Omental fat pad (tissue), 4 donors: Measurements from ENCODE around the gene GFER. TPM values are rescaled to one million over a fixed set of nuclear protein-coding genes. Genes with fewer than 3 reads are reported as not detected.
"Not testable (repeated sequence)": the region's sequence is repeated elsewhere in the genome, so short reads cannot be mapped to it uniquely, and the experiment has no call there.

Experiments used
- ATAC-seq: fragments of 150-250 bp; one replicate; pipeline ENCODE4 v1.9.1; 2016; ENCODE audit warnings: mild to moderate bottlenecking, moderate library complexity; ENCODE audit not compliant: low FRiP score
- DNase-seq: peaks from one replicate; pipeline ENCODE4 v3.0.0-alpha.2; 2019; ENCODE audit warnings: low spot score
- total RNA-seq, 4 donors: library from RNA; depleted of rRNA; stranded (reverse); fragments of >200 nt; gene quantifications; one replicate each; pipeline ENCODE4 v1.1.0, GENCODE V29; 2016
- TF ChIP-seq, protein P1 (sequence below), 3 donors: fragments of 450-650 bp; IDR thresholded peaks; one replicate each; pipeline ENCODE4 v1.5.1; 2016 to 2017; ENCODE audit warnings: antibody characterized with exemption in 3 of 3, mild to moderate bottlenecking in 3 of 3, moderate library complexity in 2 of 3

The GFER gene
- total RNA-seq: 10 to 100 TPM; 11.9 to 18.4 (median 16.0) TPM

DNA sequence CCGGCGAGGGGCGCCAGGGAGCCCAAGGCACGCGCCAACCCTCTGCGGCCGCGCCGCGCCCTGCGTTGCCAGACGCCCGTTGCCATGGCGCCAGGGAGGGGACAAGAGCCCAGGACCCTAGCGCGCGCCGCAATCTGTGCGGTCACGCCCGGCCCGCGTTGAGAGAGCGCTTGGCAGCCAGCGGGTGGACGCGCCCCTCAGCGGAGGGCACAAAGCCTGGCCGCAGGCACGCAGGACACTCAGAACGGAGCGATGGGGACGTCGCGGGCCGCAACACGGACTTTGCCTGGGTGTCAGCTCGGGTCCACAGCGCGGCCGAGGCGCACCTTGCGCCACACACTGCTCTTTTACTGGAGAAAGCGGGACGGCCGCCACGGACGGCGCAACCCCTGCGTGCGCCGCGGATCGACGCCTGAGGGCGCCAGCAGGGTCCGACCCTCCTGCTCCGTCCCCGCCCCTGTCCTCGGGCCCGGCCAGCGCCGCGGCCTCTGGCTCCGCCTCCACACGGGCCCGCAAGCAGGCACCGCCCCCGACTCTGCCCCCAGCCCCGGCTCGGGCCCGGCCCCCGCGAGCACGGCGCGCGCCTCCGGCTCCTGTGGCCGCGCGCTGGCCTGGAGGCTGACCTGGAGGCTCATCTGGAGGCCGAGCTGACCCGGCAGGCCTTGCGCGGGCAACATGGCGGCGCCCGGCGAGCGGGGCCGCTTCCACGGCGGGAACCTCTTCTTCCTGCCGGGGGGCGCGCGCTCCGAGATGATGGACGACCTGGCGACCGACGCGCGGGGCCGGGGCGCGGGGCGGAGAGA lies at the start of gene GFER:
Gene GFER, plus strand, starts transcription at position 650 of the 803 bp plus-strand sequence. Its CDS starts 26 bp downstream, at position 676.
- DNase-seq (peak; percentile 54), ATAC-seq (peak; percentile 93)
- TF ChIP-seq, protein P1, sequence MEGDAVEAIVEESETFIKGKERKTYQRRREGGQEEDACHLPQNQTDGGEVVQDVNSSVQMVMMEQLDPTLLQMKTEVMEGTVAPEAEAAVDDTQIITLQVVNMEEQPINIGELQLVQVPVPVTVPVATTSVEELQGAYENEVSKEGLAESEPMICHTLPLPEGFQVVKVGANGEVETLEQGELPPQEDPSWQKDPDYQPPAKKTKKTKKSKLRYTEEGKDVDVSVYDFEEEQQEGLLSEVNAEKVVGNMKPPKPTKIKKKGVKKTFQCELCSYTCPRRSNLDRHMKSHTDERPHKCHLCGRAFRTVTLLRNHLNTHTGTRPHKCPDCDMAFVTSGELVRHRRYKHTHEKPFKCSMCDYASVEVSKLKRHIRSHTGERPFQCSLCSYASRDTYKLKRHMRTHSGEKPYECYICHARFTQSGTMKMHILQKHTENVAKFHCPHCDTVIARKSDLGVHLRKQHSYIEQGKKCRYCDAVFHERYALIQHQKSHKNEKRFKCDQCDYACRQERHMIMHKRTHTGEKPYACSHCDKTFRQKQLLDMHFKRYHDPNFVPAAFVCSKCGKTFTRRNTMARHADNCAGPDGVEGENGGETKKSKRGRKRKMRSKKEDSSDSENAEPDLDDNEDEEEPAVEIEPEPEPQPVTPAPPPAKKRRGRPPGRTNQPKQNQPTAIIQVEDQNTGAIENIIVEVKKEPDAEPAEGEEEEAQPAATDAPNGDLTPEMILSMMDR (IDR thresholded peaks at IDR 0.05): no peak

DNA sequence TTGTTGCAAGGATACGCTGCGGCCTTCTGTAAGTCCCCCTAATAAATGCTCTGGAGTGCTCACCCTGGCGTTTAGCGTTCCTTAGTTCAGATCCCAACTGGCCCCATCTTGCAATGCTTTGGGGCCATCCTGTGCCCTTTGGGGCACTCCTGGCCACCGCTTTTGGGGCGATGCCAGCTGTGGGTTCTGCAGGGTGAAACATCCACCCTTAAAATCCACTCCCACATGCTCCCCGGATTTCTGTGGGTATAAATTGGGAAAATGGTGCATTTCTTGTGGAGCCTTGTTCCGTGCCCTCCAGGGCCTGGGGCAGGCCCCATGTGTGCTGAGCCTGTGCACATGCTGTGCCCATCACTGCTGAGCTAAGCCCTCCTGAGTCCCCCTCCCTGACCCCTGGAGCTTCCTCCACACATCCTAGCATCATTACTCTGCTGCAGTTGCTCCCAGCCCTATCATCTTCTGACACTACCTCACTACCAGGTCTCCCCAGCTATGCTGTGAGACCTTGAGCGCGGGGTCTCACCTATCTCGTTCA lies 47.0 kb upstream of the GFER start:
- TF ChIP-seq, protein P1 (IDR thresholded peaks at IDR 0.05): no peak
- ATAC-seq (no peak), DNase-seq (no peak)

DNA sequence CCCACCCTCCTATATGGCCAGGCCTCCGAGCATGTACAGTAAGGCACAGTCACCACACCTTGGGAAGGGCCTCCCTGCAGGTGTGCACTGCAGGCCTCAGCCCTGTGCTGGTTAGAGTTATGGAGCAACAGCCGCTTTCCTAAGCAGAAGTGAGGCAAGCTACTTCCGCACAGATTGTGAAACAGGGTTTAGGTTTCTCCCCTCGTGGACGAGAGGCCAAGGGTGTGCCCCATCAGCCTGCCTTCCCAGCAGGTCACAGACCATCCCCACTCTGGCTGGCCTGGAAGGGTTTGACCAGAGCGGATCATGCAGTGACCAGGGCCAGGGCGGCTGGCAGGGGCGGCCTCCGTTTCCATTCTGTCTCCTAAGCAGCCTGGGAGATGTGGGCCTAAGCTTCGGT lies 45.7 kb upstream of the GFER start:
- no peak for DNase-seq
- ATAC-seq: no peak
- TF ChIP-seq, protein P1 (IDR thresholded peaks at IDR 0.05): no peak

DNA sequence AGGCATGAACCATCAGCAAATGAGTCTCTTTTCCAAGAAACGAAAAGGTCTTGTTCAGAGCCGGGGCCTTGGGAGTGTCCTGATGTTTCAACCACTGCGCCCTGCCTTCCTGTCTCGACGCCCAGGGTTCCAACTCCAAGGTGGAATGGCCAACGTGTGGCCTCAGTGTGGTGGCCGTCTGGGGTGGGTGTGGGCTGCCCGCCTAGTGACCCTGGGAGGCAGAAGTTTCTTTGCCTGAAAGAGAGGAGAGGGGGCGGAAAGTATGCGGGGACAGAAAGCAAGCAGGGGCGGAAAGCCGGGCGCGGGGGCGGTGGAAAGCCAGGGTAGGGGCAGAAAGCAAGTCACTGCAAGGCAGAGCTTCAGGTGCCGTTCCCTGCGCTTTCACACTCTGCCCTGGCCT lies 45.1 kb upstream of the GFER start:
- DNase-seq: no peak
- TF ChIP-seq, protein P1 (IDR thresholded peaks at IDR 0.05): no peak
- no peak for ATAC-seq

DNA sequence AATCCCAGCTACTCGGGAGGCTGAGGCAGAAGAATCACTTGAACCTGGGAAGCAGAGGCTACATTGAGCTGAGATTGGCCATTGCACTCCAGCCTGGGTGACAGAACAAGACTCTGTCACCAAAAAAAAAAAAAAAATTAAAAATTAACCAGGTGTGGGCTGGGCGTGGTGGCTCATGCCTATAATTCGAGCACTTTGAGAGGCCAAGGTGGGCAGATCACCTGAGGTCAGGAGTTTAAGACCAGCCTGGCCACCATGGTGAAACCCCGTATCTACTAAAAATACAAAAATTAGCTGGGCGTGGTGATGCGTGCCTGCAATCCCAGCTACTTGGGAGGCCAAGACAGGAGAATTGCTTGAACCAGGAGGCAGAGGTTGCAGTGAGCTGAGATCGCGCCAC lies 44.2 kb upstream of the GFER start:
- not testable (repeated sequence) for ATAC-seq, DNase-seq

DNA sequence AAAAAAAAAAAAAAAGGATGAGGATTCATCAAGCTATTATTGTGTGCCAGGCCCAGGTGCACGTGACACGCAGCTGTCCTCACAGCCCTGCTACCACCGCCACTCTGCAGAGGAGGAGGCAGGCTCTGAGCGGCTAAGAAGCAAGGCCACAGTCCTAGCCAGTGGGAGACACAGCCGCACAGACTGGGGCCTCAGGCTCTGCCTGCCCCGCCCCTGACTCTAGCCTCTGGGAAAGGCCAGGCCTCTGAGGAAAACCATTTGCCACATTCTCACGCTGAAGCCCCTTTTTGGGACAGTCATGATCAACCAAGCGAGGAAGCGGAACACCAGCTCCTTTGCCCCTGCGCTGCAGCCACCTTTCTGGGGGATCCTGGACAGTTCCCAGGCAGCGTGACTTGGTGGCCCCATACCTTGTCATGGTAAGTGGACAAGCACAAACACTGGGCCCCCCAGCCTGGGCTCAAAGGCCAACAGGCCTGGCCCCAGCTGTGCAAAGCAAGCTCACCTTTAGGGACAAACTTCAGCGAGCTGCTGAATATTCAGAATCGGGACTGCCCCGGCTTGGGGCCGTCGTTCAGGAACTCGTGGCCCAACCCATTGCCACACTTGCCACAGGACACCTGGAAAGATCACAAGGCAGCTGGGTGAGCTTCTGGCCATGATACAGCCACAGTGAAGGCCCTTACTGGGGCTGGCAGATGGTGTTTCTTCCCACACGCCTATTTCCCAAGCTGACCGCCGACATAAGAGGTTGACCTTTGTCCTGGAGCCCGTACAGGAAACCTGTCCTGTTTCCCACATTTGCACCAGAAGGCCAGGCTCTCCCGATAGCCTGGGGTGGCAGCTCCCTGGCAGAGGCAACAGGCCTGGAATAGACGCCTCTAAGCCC lies 43.5 kb upstream of the GFER start:
- DNase-seq: no peak
- ATAC-seq: no peak
- TF ChIP-seq, protein P1 (IDR thresholded peaks at IDR 0.05): no peak
